DMS114 treated with DMSO at 0.1 percent for 48 hours (cell line): ENCODE results near the gene CHRNA5.
"Not testable (repeated sequence)": the region's sequence is repeated elsewhere in the genome, so short reads cannot be mapped to it uniquely, and the experiment has no call there.

Experiments used
- DNase-seq: peaks from one replicate; lab custom pipeline; 2025; ENCODE audit not compliant: unreplicated experiment; lab: John Stamatoyannopoulos, UW

Gene CHRNA5

GRCh38 chr15:78565097-78565950 lies at the start of gene CHRNA5:
TSS of gene CHRNA5 (plus strand) at chr15:78565520. CDS start at chr15:78565720, 200 bp downstream.
- DNase-seq = peak; percentile 92

- not testable (repeated sequence) for DNase-seq
These were observed 45.3 kb upstream of the CHRNA5 start for GRCh38 chr15:78520035-78520434.

- no peak for DNase-seq
These were observed 41.1 kb upstream of the CHRNA5 start for GRCh38 chr15:78524230-78524629.

DNA sequence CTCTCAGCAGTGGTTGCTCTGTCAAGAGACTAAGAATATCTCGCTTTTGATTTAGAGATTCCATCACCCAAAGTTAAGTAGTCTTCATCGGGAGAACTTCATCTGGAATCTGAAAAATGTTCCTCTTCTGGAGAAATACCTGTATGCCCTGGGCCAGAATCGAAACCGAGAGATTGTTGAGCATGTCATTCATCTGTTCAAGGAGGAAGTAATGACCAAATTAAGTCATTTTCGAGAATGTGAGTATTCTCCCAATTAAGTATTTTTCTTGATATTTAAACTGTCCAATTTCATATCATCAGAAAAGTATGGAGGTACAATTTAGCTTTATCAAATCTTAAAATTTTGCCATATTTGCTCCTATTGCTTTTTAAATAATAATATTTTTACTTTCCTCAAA lies 38.0 kb upstream of the CHRNA5 start:
- no peak for DNase-seq

GRCh38 chr15:78533331-78533730 lies 32.0 kb upstream of the CHRNA5 start:
- no peak for DNase-seq

GRCh38 chr15:78536134-78536533 lies 29.2 kb upstream of the CHRNA5 start:
- no peak for DNase-seq

GRCh38 chr15:78537266-78537905 lies 27.9 kb upstream of the CHRNA5 start:
- no peak for DNase-seq

GRCh38 chr15:78538358-78538757 lies 27.0 kb upstream of the CHRNA5 start:
- DNase-seq = no peak

GRCh38 chr15:78539464-78540140 lies 25.7 kb upstream of the CHRNA5 start:
- not testable (repeated sequence) for DNase-seq

- peak; percentile 82 for DNase-seq
These were observed 25.0 kb upstream of the CHRNA5 start, which contains the start of gene PSMA4 for GRCh38 chr15:78540141-78540870. TSS of gene PSMA4 (plus strand) at chr15:78540444. CDS start at chr15:78541928, 1,484 bp downstream.

DNA sequence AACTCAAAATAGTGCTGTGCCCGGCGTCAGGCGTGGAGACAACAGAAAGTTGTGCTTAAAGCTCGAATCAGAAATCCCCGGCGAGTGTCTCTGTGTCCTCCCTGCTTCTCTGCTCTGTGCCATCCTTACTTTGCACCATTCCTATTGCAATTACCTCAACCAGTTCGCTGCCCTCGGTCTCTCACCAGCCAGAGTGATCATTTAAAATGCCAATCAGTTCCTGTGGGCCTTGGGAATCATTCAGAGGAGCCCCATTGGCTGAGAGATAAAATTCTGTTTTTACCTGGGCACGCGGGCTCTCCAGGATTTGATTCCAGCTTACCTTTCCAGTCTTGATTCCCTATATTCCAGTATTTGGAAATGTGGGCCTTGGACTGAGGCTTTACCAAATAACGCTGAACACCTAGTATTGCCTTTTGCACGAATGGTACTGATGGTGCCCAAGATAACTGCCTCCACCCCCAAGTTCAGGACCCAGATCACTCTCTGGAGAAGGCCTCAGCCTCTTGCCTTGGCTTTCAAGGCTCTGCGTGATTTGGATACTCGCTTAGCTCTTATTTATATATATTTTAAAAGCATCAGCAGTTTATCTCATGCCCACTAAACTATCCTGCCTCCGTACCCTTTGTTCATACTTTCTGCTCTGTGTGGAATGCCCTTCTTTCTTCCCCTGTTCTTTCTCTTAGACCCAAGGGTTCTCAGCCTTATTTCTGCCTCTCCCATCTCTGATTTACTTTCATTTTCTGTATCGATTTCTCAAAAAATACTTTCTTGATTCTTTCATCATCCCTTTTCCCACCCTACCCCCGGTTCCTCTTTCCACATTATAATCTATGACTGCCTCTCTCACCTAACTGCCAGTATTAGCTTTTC lies 24.2 kb upstream of the CHRNA5 start:
- DNase-seq = no peak

DNA sequence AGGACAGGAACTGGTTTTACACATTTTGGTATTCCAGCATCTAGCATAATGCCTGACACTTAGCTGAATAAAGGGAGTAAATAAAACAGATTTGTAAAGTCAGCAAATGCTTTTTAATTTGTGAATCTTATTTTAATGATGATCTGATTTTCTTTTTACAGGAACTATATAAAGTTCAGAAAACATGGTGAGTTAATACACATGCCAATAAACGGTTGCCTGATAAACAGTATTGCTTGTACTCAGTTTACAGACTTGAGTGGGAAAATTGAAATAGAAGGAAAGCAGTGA lies 23.6 kb upstream of the CHRNA5 start:
- no peak for DNase-seq

DNA sequence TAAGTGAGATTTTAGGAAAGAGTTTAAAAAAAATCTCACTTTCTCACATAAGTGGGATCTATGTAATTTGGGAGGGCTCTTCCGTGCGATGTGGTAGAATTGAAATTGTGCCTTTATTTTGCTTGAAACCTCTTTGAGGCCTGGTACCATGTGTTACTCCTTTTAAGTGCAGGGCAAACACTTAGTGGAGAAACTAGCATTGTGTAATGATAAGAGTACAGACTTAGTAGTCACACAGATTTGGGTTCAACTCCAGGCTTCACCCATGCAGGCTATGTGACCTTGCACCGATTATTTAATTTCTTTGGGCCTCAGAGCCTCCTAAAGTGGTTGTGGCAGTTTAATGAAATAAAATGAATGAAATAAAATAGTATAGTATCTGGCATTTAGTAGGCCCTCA lies 22.7 kb upstream of the CHRNA5 start:
- DNase-seq = no peak

GRCh38 chr15:78550194-78550593 lies 15.1 kb upstream of the CHRNA5 start:
- DNase-seq = no peak

DNA sequence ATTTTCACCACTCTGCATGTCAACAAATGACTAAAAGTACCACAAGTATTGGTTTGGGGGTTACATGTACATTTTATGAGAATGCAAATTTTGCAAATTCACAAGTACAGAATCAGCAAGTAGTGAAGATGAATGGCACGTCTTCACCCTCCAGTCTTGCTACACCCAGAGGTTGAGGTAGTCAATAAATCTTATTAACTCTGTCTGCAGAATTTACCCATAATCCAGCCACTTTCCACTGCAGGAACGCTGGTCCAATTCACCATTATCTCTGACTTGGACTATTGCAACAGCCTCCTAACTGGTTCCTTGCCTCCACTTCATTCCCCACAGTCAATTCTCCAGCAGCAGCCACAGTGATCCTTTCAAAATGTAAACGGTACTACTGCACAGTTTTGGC lies 14.5 kb upstream of the CHRNA5 start:
- DNase-seq = no peak

- no peak for DNase-seq
These were observed 13.4 kb upstream of the CHRNA5 start for GRCh38 chr15:78551902-78552301.

DNA sequence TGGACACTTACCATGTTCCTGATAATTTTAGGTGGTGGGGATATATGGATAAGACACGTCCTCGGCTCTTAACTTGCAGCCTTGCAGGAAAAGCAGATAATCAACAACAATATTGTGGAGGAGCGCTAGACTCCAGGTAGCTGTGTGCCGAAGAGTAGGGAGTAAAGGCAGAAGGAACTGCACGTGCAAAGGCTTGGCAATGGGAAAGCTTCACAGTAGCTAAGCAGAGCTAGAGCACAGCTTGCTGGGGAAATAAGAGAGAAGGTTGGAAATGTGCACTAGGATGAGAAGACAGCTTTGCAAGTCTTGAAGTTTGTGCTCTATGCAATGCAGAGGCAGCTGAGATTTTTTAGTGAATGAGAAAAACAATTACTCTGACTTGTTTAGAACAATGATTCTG lies 12.7 kb upstream of the CHRNA5 start:
- no peak for DNase-seq

GRCh38 chr15:78560201-78560600 lies 5.1 kb upstream of the CHRNA5 start:
- DNase-seq = not testable (repeated sequence)

- no peak for DNase-seq
These were observed 3.8 kb upstream of the CHRNA5 start for GRCh38 chr15:78561490-78561889.

DNA sequence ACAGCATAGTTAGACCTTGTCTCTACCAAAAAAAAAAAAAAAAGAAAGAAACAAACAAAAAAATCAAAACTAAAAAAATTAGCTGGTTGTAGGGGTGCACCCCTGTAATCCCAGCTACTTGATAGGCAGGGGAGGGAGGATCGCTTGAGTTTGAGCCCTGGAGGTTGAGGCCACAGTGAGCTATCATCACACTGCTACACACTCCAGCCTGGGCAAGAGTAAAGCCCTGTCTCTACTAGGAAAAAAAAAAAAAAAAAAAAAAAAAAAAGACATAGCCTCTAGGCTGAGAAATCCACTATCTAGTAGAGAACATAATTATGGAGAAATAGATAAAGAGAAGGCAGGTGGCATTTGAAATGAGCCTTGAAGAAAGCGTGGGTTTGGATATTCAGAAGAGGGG lies 2.2 kb upstream of the CHRNA5 start:
- DNase-seq = no peak
